Suppressor macrophage treated with lipopolysaccharide for 1 hour (primary cell): ENCODE measurements around the gene SUV39H2.
"Not testable (repeated sequence)": the region's sequence is repeated elsewhere in the genome, so short reads cannot be mapped to it uniquely, and the experiment has no call there.

Experiments used
- DNase-seq, 3 donors: peaks; one replicate each; pipeline ENCODE4 v3.0.0-alpha.2; 2020 to 2022

SUV39H2 gene, protein sequence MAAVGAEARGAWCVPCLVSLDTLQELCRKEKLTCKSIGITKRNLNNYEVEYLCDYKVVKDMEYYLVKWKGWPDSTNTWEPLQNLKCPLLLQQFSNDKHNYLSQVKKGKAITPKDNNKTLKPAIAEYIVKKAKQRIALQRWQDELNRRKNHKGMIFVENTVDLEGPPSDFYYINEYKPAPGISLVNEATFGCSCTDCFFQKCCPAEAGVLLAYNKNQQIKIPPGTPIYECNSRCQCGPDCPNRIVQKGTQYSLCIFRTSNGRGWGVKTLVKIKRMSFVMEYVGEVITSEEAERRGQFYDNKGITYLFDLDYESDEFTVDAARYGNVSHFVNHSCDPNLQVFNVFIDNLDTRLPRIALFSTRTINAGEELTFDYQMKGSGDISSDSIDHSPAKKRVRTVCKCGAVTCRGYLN

DNA sequence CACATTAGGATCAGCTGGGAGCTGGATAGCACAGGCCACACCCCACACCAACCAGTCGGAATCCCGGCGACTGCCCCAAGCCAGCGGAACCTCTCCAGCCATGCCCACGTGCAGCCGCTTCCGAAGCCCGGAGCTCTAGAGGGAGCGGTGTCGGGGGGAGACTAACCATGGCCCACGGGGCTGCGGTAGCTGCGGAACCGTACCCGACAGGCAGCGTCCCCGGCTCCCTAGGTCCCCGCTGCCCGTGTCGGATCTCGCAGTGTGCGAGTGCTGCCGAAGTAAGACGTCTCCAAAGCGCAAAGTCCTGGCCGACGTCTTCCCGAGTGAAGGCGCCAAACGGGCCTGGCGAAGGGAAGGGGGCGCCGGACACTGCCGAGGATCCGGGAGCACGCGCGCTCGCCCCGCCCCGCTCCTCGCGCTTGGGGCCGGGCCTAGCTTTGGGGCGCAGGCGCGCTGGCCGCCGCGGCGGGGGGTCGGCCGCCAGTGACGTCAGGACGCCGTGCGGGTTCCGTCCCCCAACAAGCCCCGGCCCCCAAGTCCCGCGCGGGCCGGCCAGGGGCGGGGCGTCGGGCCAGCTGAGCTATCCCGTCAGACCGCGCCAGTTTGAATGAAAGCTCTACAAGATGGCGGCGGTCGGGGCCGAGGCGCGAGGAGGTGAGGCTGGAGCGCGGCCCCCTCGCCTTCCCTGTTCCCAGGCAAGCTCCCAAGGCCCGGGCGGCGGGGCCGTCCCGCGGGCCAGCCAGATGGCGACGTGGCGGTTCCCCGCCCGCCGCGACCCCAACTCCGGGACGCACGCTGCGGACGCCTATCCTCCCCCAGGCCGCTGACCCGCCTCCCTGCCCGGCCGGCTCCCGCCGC lies at the start of gene SUV39H2:
SUV39H2 (plus strand) TSS at position 601 of the 858 bp plus-strand sequence; CDS start at position 624, 23 bp downstream.
- DNase-seq: peak; percentile 97 to 99 (median 99)

DNA sequence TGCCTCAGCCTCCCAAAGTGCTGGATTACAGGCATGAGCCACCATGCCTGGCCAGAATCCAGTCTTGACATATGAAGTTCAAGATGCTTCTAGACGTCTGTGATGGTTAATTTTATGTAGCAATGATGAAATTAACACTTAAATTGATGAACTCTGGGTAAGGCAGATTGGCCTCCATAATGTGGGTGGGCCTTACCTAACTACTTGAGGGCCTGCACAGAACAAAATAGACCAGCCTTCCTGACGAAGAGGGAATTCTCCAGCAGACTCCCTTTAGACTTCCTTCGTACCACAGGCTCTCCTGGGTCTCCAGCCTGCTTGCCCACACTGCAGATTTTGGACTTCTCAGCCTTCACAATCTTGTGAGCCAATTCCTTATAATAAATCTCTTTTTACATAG lies 45.6 kb upstream of the SUV39H2 start:
- DNase-seq: no peak

DNA sequence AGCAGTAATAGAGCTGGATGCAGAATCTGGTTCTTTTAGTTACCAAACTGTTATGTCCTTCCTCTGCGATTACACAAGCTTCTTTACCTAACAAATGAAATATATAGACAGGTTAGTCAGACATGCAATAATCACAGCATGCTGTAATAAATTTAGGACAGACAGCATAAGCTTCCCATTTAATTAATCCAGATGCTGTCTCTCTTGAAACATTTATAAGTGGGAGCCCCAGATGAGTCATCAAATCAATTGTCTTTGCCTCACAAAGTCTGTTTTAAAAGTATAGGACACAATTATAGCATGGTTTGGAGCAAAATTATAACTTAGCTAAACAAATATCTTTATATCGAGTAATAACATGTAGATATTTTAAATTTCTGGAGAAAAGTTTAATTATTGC lies 42.5 kb upstream of the SUV39H2 start:
- DNase-seq: no peak

DNA sequence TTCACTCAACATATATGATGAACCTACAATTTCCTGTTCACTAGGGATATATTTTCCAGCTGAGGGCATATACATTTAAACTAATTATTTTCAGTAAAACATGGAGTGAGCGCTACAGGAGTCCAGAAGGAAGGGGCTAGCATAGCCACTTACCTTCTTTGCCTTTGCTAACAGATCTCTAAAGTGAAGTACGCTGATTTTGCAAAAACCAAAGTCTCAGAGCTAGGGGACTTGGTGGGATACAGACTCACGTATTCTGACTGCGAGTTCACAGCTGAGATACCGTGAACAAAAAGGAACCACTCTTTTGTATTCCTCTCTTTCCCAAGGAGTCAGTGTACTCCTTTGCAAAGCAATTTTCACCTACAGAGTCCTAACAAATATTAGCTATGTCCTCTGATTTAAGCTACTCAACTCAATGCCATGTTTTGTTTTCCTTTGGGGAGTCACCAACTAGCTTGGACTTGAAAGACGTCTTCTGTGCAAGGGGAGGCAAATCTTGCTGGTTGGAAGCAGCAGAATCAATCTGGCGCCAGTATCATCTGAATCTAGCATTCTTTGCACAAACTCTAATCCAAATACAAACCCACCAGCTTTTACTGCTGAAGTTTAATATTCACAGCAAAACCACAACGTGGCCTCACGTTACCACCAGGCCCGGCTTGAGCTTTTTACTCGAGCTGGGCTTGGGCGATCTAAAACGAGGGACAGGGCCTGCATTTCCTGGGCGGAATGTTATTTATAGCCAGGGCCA lies 41.5 kb upstream of the SUV39H2 start:
- no peak for DNase-seq

DNA sequence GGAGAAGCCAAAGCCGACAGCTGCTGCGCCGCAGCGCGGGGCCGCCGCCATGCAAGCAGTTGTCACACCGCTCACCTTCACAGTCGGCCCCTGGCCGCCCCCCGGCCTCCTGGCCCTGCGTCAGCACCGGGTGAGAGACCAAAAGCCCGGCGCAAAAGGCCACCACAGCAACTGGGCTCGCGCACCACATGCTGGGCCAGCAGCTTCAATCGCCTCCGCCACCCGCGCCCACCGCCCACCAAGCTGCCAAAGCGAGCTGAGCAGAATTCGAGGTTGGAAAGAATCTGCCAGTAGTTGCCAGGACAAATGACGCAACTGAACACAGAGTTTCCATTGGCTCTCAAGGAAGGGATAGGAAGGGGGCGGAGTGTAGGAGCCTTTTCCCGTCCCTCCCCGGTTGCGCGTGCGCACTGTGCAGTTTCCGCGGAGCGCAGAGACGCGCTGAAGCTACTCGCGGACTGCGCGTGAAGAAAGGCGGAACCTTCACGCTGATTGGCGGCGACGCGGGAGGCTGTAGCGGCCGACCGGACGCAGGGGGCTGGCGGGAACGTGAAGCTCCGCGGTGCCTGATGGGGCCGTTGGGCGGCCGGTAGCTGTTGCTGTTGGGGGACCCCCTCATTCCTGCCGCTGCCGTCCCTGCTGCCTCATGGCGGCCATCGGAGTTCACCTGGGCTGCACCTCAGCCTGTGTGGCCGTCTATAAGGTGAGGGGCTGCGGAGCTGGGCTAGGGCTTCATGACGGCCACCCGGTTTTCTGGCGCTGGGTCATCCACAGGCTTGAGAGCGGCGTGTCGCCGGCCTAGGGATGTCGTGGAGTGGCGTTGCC lies 40.7 kb upstream of the SUV39H2 start, which contains the start of the genes CDNF, HSPA14 and MSANTD7:
CDNF (minus strand) TSS at position 281 of the 825 bp plus-strand sequence; CDS start at position 190, 91 bp downstream.
HSPA14 (plus strand) TSS at position 550 of the 825 bp plus-strand sequence; CDS start at position 647, 97 bp downstream.
MSANTD7 (plus strand) TSS at position 550 of the 825 bp plus-strand sequence. CDS start 3,979 bp downstream, outside the sequence.
- DNase-seq: peak; percentile 100

- DNase-seq: peak; percentile 23 to 45 (median 28)
Observed at GRCh38 chr10:14838582-14839304, 39.9 kb upstream of the SUV39H2 start.

DNA sequence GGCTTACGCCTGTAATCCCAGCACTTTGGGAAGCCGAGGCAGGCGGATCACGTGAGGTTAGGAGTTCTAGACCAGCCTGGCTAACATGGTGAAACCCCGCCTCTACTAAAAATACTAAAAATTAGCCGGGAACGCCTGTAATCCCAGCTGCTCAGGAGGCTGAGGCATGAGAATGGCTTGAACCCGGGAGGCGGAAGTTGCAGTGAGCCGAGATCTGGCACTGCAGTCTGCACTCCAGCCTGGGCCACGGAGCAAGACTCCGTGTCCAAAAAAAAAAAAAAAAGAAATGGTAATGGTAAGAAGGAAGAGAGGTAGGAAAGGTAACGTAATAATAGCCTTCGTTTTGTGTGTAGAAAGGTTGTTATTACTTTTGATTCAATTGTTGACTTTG lies 39.4 kb upstream of the SUV39H2 start:
- peak in 1 of 3 donors; percentile 7 for DNase-seq

DNA sequence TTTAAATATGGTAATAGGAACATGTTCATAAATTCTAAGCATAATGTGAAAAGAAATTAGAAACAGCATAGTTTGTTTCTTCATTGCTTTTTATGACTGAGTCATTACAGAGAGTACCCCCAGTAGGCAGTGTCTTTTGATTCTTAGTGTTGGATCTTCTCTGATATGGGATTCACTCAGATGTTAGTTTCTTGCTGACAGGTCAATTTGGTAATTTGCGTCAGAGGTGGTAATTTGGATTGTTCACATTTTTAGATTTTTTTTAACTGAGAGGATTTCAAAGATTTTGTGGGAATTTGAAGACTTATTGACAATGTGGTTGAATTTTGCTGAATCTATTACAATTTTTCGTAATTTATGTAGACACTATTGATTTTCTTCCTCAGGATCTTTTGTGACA lies 38.5 kb upstream of the SUV39H2 start:
- DNase-seq: no peak

GRCh38 chr10:14843327-14843988 lies 35.2 kb upstream of the SUV39H2 start:
- DNase-seq: no peak

DNA sequence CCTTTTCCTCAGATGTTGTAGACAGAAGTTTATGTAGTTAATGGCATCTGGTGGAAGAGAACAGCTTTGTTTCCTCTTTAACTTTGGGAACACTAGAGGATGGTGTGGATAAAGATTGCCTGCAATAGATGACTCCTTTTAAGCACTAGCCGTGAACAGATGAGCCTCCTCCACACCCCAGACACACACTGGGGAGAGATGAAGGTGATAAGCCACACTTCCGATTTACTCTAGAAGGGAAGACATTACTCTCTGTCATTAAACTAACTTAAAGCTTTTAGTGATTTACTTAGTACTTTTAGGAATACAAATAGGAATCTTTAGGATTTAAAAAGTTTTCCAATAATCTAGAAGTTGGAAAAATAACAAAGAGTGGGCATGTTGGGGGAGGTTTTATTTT lies 33.7 kb upstream of the SUV39H2 start:
- no peak for DNase-seq

DNA sequence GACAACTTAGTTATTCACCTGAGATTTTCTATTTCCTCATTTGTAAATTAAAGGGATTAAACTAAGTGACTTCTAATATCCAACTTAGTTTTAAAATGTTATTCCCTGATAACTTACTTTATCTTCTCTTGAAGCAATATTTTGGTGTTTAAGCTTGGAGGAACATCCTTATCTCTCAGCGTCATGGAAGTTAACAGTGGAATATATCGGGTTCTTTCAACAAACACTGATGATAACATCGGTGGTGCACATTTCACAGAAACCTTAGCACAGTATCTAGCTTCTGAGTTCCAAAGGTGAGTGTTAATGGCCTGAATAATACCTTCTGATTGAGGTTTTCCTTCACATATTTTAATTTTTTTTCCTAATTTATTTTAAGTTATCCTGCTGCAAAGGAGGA lies 26.4 kb upstream of the SUV39H2 start:
- no peak for DNase-seq

GRCh38 chr10:14855453-14855852 lies 23.2 kb upstream of the SUV39H2 start:
- no peak for DNase-seq

DNA sequence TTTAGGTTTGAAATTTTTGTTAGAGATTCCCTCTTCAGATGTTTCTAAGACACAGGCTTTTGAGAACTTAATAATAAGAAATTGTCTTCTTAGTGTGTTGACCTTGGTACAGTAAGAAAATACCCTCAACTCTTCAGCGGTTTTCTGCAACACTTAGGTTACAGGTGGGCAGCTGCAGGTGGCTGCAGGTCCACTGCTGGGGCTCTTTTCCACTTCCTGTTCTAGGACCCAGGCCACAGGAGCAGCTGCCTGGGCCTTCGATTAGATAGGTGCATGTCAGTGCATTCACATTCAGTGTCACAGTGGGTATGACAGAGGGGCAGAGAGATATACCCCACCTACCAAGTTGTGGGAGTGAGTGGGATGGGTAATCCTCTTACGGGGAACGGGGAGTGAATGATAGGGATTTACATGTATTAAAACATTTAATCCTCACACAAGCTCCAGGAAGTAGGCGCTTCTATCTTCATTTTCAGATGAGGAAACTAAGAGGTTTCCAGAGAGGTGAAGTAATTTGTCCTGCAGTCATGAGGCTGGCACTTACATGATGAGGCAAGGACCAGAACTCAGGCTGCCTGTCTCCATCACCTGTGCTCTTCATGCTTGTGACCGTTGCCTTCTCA lies 20.2 kb upstream of the SUV39H2 start:
- DNase-seq: peak in 1 of 3 donors; percentile 1

GRCh38 chr10:14859043-14859442 lies 19.6 kb upstream of the SUV39H2 start:
- DNase-seq: no peak

DNA sequence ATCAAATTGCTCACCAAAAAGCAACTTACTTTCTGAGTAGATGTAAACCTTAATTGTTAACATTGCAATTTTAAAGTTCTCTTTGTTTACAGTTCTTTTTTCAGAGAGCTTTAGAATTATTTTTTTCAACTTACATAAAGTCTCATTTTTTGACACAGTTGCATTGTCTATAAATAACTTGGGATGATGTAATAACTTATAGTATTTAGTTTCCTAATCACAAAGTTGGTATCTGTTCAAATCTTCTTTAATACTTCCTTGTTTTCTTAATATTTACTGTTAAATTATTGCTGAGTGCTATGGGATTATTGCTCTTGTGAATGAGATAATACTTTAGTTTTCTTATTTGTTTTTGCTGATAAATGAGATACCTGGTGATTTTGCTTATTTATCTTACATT lies 18.9 kb upstream of the SUV39H2 start:
- peak in 1 of 3 donors; percentile 35 for DNase-seq

GRCh38 chr10:14860791-14861190 lies 17.9 kb upstream of the SUV39H2 start:
- no peak for DNase-seq

GRCh38 chr10:14864466-14864865 lies 14.2 kb upstream of the SUV39H2 start:
- DNase-seq: not testable (repeated sequence)

- not testable (repeated sequence) for DNase-seq
Observed at GRCh38 chr10:14864871-14865270, 13.8 kb upstream of the SUV39H2 start.

GRCh38 chr10:14873090-14873760 lies 5.4 kb upstream of the SUV39H2 start:
- DNase-seq: no peak
